GM12878 (cell line): ENCODE measurements around the gene CAMK2G. TPM values are rescaled to one million over a fixed set of nuclear protein-coding genes. Genes with fewer than 3 reads are reported as not detected.

Experiments used
- ATAC-seq: fragments of 200-7000 bp; cut with Tn5 transposase; 3 replicates; pipeline ENCODE4 v1.9.1; 2020; ENCODE audit warnings: mild to moderate bottlenecking, moderate library complexity
- BruUV-seq: library from RNA; stranded (reverse); fragments of 400-500 nt; replicated peaks from 2 replicates; lab custom pipeline; 2021; lab: Mats Ljungman, UMichigan
- CTCF ChIA-PET: fragments of 300-600 bp; sonication (Branson Sonifier 250); formaldehyde crosslinking; extraction: SDS; loops from one replicate; lab custom pipeline; 2021; ENCODE audit warnings: inconsistent platforms; lab: Yijun Ruan, JAX
- POLR2A ChIA-PET: fragments of 350-600 bp; formaldehyde crosslinking; extraction: SDS; loops from one replicate; lab custom pipeline; 2021; ENCODE audit warnings: inconsistent platforms; lab: Charles Lee
- RAD21 ChIA-PET: fragments of 300-600 bp; sonication (Branson Sonifier 250); formaldehyde crosslinking; loops from one replicate; lab custom pipeline; 2023; ENCODE audit warnings: antibody characterized with exemption; ENCODE audit not compliant: unreplicated experiment; lab: Charles Lee
- SMC1A ChIA-PET: fragments of 300-600 bp; sonication (Branson Sonifier 250); formaldehyde crosslinking; loops from one replicate; lab custom pipeline; 2023; ENCODE audit not compliant: unreplicated experiment, uncharacterized antibody; lab: Charles Lee
- DNase-seq: peaks from one replicate; pipeline ENCODE4 v3.0.0-alpha.2; 2011; ENCODE audit warnings: low read depth, low spot score
- FAIRE-seq: peaks from 3 replicates; lab custom pipeline; 2011; peaks lifted over from hg19 to GRCh38; lab: Jason Lieb, UNC
- H2AFZ ChIP-seq: 2 replicates; pipeline ENCODE4 v1.6.0; 2011; ENCODE audit warnings: low read depth, low read length, control low read depth; ENCODE audit not compliant: control insufficient read depth
- H3K27ac ChIP-seq: 2 replicates; pipeline ENCODE4 v1.5.1; 2011; ENCODE audit warnings: control low read depth; ENCODE audit not compliant: control insufficient read depth, insufficient read depth
- H3K27me3 ChIP-seq, 2 experiments: replicated peaks in 1 of 2; 2 replicates each; pipeline versions ENCODE4 v1.6.0 to v1.6.1; 2011; ENCODE audit warnings: low read length in 1 of 2; ENCODE audit not compliant: control insufficient read depth in 2 of 2, insufficient read depth in 2 of 2
- H3K36me3 ChIP-seq, 2 experiments: 2 replicates each; pipeline ENCODE4 v1.5.1; 2011; ENCODE audit warnings: low read length in 1 of 2; ENCODE audit not compliant: control insufficient read depth in 2 of 2, insufficient read depth in 2 of 2
- H3K4me1 ChIP-seq: 2 replicates; pipeline ENCODE4 v1.6.1; 2011; ENCODE audit warnings: mild to moderate bottlenecking, low read length, moderate library complexity, mixed read lengths; ENCODE audit not compliant: control insufficient read depth, insufficient read depth
- H3K4me2 ChIP-seq: 2 replicates; pipeline ENCODE4 v1.6.0; 2011; ENCODE audit warnings: control low read depth; ENCODE audit not compliant: control insufficient read depth, insufficient read depth
- H3K4me3 ChIP-seq: fragments of 200-600 bp; sonication (generic); 2 replicates; pipeline ENCODE4 v1.5.1; 2016
- H3K79me2 ChIP-seq: 2 replicates; pipeline ENCODE4 v1.6.0; 2011; ENCODE audit warnings: low read length; ENCODE audit not compliant: control insufficient read depth, insufficient read depth
- H3K9ac ChIP-seq: 2 replicates; pipeline ENCODE4 v1.8.0; 2011; ENCODE audit warnings: low read length, control low read depth, mixed read lengths; ENCODE audit not compliant: control insufficient read depth, insufficient read depth
- H3K9me3 ChIP-seq: replicated peaks from 3 replicates; pipeline ENCODE4 v1.5.1; 2011; ENCODE audit warnings: mild to moderate bottlenecking, low read length; ENCODE audit not compliant: control insufficient read depth, insufficient read depth
- H4K20me1 ChIP-seq: 2 replicates; pipeline ENCODE4 v1.6.0; 2011; ENCODE audit not compliant: control insufficient read depth, insufficient read depth
- CBFB ChIP-seq: IDR thresholded peaks from 2 replicates; pipeline ENCODE4 v1.6.1; 2016; ENCODE audit warnings: antibody characterized with exemption, low read depth
- EED ChIP-seq: sonication (generic); IDR thresholded peaks from 2 replicates; pipeline ENCODE4 v1.6.1; 2016; ENCODE audit warnings: antibody characterized with exemption, low read depth
- EGR1 ChIP-seq, 2 experiments: IDR thresholded peaks; 1 replicate in 1 of 2; 2 replicates in 1 of 2; pipeline ENCODE4 v1.6.1; 2011 to 2012; ENCODE audit warnings: low read depth in 2 of 2, low read length in 2 of 2, borderline replicate concordance in 1 of 2, mild to moderate bottlenecking in 1 of 2, moderate library complexity in 1 of 2
- FOS ChIP-seq: IDR thresholded peaks from 3 replicates; pipeline ENCODE4 v1.6.1; 2011; ENCODE audit warnings: borderline replicate concordance; ENCODE audit not compliant: insufficient read length; ENCODE audit errors: extremely low read depth
- FOXM1 ChIP-seq: IDR thresholded peaks from 2 replicates; pipeline ENCODE4 v1.6.1; 2012; ENCODE audit warnings: low read depth, mild to moderate bottlenecking, inconsistent platforms, low read length, moderate library complexity
- MTA3 ChIP-seq: IDR thresholded peaks from 2 replicates; pipeline ENCODE4 v1.6.1; 2012; ENCODE audit warnings: low read length, inconsistent platforms, borderline replicate concordance
- PAX5 ChIP-seq: IDR thresholded peaks from 2 replicates; pipeline ENCODE4 v1.6.1; 2011; ENCODE audit warnings: low read depth, low read length, borderline replicate concordance
- PKNOX1 ChIP-seq: fragments of 450-650 bp; IDR thresholded peaks from 2 replicates; pipeline ENCODE4 v1.6.1; 2016; ENCODE audit warnings: mild to moderate bottlenecking
- REST ChIP-seq: IDR thresholded peaks from 2 replicates; pipeline ENCODE4 v1.6.1; 2012; ENCODE audit warnings: mild to moderate bottlenecking, low read depth, low read length
- SMAD5 ChIP-seq: IDR thresholded peaks from 2 replicates; pipeline ENCODE4 v1.6.1; 2016; ENCODE audit warnings: antibody characterized with exemption, low read depth
- SREBF2 ChIP-seq: IDR thresholded peaks from 2 replicates; pipeline ENCODE4 v1.6.1; 2012; ENCODE audit warnings: mild to moderate bottlenecking, low read length
- TBL1XR1 ChIP-seq: IDR thresholded peaks from 2 replicates; pipeline ENCODE4 v1.6.1; 2012; ENCODE audit warnings: low read depth, low read length, improper control_type of control experiment
- WRNIP1 ChIP-seq: IDR thresholded peaks from 2 replicates; pipeline ENCODE4 v1.6.1; 2011; ENCODE audit warnings: low read depth, low read length, improper control_type of control experiment, borderline replicate concordance
- ZZZ3 ChIP-seq: IDR thresholded peaks from 2 replicates; pipeline ENCODE4 v1.6.1; 2011; ENCODE audit warnings: low read depth; ENCODE audit not compliant: control insufficient read depth, insufficient read length
- WGBS: methylation state at CpG from one replicate; pipeline ENCODE4 v1.1.6; 2016; ENCODE audit warnings: low lambda C conversion rate; ENCODE audit not compliant: insufficient replicate concordance, insufficient coverage; ENCODE audit errors: missing lambda C conversion rate; 5-methylcytosine and 5-hydroxymethylcytosine counted together
- in situ Hi-C: fragments of 300-500 bp; cut with MboI; formaldehyde crosslinking; loops from 9 replicates; pipeline ENCODE4 v1.14.3; 2018; ENCODE audit warnings: mixed read lengths
- intact Hi-C: fragments of 100-400 bp; cut with micrococcal nuclease; formaldehyde crosslinking; loops from one replicate; pipeline ENCODE4 v1.14.2; 2022; ENCODE audit not compliant: unreplicated experiment
- polyA plus RNA-seq, 11 experiments: library from polyadenylated mRNA; depleted of rRNA in 4 of 11; unstranded in 6 of 11; stranded (reverse) in 5 of 11; fragments of >200 nt; fragmentation: Nextera tagmentation in 4 of 11; fragmentation: Illumina TruSeq in 1 of 11; extraction: Ambion mirVana in 4 of 11; extraction: Trizol in 1 of 11; gene quantifications; 1 replicate in 1 of 11; 2 replicates in 10 of 11; pipeline versions ENCODE4 v1.2.1 to v1.2.3, GENCODE V29; 2011 to 2016; ENCODE audit warnings: inconsistent platforms in 2 of 11, missing spikeins in 2 of 11, low read depth in 1 of 11
- total RNA-seq, 4 experiments: library from RNA; depleted of rRNA in 3 of 4; stranded (reverse); fragments of >200 nt in 3 of 4; fragmentation: Illumina TruSeq in 1 of 4; extraction: Trizol in 1 of 4; gene quantifications; 2 replicates each; pipeline versions ENCODE4 v1.2.1 to v1.2.3, GENCODE V29; 2013 to 2021
- TF ChIP-seq, protein P1 (sequence below): fragments of 450-650 bp; formaldehyde crosslinking; IDR thresholded peaks from 2 replicates; pipeline ENCODE4 v1.5.0; 2022; ENCODE audit warnings: mild to moderate bottlenecking, missing genetic modification characterization

Gene CAMK2G
- total and polyA plus RNA-seq, 10 of the 15 experiments (the other 5 are each of a cell fraction or from before 2014, with no cell fraction given): 5.5 to 24.3 (median 16.9) TPM

- TF ChIP-seq MTA3: no peak
These were observed 32.0 kb downstream of the CAMK2G start (continued) for GRCh38 chr10:73842349-73842748.

- no peaks in the 10 kb centered on the region for H3K27me3 ChIP-seq
- H3K27ac ChIP-seq: no peak overlapping the region
- SMC1A ChIA-PET: no interaction called here
- in situ Hi-C loops: no loop called here
- no peaks in the 10 kb centered on the region for H3K4me1 ChIP-seq
- no TSS peak for BruUV-seq
- CTCF ChIA-PET: no interaction called here
- FAIRE-seq (no peak), DNase-seq (no peak), ATAC-seq (no peak)
- peaks cover 6% of the 10 kb centered on the region in 2 experiments; a peak in 3 of 4 replicates for H3K36me3 ChIP-seq
- POLR2A ChIA-PET: no interaction called here
- H3K4me3 ChIP-seq: no peak overlapping the region
- H3K9ac ChIP-seq: no peak overlapping the region
- H3K4me2 ChIP-seq: no peak overlapping the region
- H3K9me3 ChIP-seq: no peaks in the 10 kb centered on the region
- RAD21 ChIA-PET: interaction anchor here (1.3 to 1.4 kb wide), 2 partner anchors 33 to 38 kb away, joined by 3 to 4 read pairs; no protein-coding TSS in a partner anchor
- intact Hi-C loops: no loop called here
- 87% methylated on average over 9 of the region's 9 CpGs for WGBS
- no peaks in the 10 kb centered on the region for H3K79me2 ChIP-seq
- H2AFZ ChIP-seq: no peak overlapping the region
- H4K20me1 ChIP-seq: no peaks in the 10 kb centered on the region
- TF ChIP-seq ZZZ3 (no peak), EED (no peak), EGR1 (IDR thresholded peaks at IDR 0.05; ENCODE audit: borderline replicate concordance in 1 of 2, low read depth in 2 of 2, low read length in 2 of 2) (no peak), FOS (no peak), REST (no peak), WRNIP1 (no peak), SMAD5 (no peak), FOXM1 (no peak), PKNOX1 (no peak), SREBF2 (no peak), TBL1XR1 (no peak), PAX5 (no peak), CBFB (no peak)
- TF ChIP-seq, protein P1, sequence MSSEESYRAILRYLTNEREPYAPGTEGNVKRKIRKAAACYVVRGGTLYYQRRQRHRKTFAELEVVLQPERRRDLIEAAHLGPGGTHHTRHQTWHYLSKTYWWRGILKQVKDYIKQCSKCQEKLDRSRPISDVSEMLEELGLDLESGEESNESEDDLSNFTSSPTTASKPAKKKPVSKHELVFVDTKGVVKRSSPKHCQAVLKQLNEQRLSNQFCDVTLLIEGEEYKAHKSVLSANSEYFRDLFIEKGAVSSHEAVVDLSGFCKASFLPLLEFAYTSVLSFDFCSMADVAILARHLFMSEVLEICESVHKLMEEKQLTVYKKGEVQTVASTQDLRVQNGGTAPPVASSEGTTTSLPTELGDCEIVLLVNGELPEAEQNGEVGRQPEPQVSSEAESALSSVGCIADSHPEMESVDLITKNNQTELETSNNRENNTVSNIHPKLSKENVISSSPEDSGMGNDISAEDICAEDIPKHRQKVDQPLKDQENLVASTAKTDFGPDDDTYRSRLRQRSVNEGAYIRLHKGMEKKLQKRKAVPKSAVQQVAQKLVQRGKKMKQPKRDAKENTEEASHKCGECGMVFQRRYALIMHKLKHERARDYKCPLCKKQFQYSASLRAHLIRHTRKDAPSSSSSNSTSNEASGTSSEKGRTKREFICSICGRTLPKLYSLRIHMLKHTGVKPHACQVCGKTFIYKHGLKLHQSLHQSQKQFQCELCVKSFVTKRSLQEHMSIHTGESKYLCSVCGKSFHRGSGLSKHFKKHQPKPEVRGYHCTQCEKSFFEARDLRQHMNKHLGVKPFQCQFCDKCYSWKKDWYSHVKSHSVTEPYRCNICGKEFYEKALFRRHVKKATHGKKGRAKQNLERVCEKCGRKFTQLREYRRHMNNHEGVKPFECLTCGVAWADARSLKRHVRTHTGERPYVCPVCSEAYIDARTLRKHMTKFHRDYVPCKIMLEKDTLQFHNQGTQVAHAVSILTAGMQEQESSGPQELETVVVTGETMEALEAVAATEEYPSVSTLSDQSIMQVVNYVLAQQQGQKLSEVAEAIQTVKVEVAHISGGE (CRISPR knock-in tag): no peak
These were observed 32.6 kb downstream of the CAMK2G start for GRCh38 chr10:73841526-73842285.
